ENCODE measurements around the gene LSM14A.

The LSM14A gene

GRCh38 chr19:34187011-34187410, 14.7 kb downstream of the LSM14A start:
- TF ChIP-seq GABPA (IDR thresholded peaks at IDR 0.05; ENCODE audit: low read depth) (no peak), SPI1 (IDR thresholded peaks at IDR 0.05; ENCODE audit: borderline replicate concordance, low read depth) (no peak), POLR2AphosphoS5 (IDR thresholded peaks at IDR 0.05; ENCODE audit: low read depth) (no peak)
- TF ChIP-seq, protein P1, sequence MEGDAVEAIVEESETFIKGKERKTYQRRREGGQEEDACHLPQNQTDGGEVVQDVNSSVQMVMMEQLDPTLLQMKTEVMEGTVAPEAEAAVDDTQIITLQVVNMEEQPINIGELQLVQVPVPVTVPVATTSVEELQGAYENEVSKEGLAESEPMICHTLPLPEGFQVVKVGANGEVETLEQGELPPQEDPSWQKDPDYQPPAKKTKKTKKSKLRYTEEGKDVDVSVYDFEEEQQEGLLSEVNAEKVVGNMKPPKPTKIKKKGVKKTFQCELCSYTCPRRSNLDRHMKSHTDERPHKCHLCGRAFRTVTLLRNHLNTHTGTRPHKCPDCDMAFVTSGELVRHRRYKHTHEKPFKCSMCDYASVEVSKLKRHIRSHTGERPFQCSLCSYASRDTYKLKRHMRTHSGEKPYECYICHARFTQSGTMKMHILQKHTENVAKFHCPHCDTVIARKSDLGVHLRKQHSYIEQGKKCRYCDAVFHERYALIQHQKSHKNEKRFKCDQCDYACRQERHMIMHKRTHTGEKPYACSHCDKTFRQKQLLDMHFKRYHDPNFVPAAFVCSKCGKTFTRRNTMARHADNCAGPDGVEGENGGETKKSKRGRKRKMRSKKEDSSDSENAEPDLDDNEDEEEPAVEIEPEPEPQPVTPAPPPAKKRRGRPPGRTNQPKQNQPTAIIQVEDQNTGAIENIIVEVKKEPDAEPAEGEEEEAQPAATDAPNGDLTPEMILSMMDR (IDR thresholded peaks at IDR 0.05; ENCODE audit: insufficient read depth, low read length), result no peak
- TF ChIP-seq, protein P2, sequence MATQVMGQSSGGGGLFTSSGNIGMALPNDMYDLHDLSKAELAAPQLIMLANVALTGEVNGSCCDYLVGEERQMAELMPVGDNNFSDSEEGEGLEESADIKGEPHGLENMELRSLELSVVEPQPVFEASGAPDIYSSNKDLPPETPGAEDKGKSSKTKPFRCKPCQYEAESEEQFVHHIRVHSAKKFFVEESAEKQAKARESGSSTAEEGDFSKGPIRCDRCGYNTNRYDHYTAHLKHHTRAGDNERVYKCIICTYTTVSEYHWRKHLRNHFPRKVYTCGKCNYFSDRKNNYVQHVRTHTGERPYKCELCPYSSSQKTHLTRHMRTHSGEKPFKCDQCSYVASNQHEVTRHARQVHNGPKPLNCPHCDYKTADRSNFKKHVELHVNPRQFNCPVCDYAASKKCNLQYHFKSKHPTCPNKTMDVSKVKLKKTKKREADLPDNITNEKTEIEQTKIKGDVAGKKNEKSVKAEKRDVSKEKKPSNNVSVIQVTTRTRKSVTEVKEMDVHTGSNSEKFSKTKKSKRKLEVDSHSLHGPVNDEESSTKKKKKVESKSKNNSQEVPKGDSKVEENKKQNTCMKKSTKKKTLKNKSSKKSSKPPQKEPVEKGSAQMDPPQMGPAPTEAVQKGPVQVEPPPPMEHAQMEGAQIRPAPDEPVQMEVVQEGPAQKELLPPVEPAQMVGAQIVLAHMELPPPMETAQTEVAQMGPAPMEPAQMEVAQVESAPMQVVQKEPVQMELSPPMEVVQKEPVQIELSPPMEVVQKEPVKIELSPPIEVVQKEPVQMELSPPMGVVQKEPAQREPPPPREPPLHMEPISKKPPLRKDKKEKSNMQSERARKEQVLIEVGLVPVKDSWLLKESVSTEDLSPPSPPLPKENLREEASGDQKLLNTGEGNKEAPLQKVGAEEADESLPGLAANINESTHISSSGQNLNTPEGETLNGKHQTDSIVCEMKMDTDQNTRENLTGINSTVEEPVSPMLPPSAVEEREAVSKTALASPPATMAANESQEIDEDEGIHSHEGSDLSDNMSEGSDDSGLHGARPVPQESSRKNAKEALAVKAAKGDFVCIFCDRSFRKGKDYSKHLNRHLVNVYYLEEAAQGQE (IDR thresholded peaks at IDR 0.05; ENCODE audit: insufficient replicate concordance, low read depth), result no peak
- DNase-seq (ENCODE audit: low read depth in 1 of 2, low spot score in 1 of 2), result no peak
- Histone ChIP-seq H3K27ac (replicated peaks) (no peak overlapping the region), H3K4me3 (replicated peaks; ENCODE audit: insufficient read depth, low read length) (no peak overlapping the region), H3K27me3 (ENCODE audit: insufficient read depth, poor library complexity, severe bottlenecking) (no peaks in the 10 kb centered on the region)

DNA sequence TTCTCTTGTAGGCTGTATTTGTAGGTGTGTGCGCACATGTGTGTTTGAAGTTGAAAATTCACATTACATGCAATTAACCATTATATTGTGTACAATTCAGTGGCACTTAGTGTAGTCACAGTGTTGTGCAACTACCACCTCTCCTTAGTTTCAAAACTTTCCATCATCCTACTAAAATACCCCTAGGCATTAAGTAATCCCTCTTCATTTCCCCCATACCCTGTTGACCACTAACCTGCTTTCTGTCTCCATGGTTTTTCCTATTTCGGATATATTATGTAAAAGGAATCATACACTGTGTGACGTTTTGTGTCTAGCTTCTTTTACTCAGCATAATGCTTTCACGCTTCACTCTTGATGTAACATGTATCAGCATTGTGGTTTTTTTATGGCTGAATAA, 16.1 kb downstream of the LSM14A start:
- DNase-seq (ENCODE audit: low read depth in 1 of 2, low spot score in 1 of 2), result peak in 1 of 2 experiments; percentile 20
- Histone ChIP-seq H3K27ac (replicated peaks) (no peak overlapping the region), H3K27me3 (ENCODE audit: insufficient read depth, poor library complexity, severe bottlenecking) (no peaks in the 10 kb centered on the region), H3K4me3 (replicated peaks; ENCODE audit: insufficient read depth, low read length) (no peak overlapping the region)
- TF ChIP-seq, protein P1 (IDR thresholded peaks at IDR 0.05; ENCODE audit: insufficient read depth, low read length), result no peak
- TF ChIP-seq SPI1 (IDR thresholded peaks at IDR 0.05; ENCODE audit: borderline replicate concordance, low read depth), result no peak
- TF ChIP-seq, protein P2 (IDR thresholded peaks at IDR 0.05; ENCODE audit: insufficient replicate concordance, low read depth), result no peak
- TF ChIP-seq POLR2AphosphoS5 (IDR thresholded peaks at IDR 0.05; ENCODE audit: low read depth), result no peak
- no peak for TF ChIP-seq GABPA (IDR thresholded peaks at IDR 0.05; ENCODE audit: low read depth)

GRCh38 chr19:34189199-34189916, 17.1 kb downstream of the LSM14A start:
- H3K27me3 ChIP-seq (ENCODE audit: insufficient read depth, poor library complexity, severe bottlenecking), result no peaks in the 10 kb centered on the region
- no peak overlapping the region for H3K4me3 ChIP-seq (replicated peaks; ENCODE audit: insufficient read depth, low read length)
- DNase-seq (ENCODE audit: low read depth in 1 of 2, low spot score in 1 of 2), result no peak
- H3K27ac ChIP-seq (replicated peaks), result no peak overlapping the region
- no peak for TF ChIP-seq GABPA (IDR thresholded peaks at IDR 0.05; ENCODE audit: low read depth)
- no peak for TF ChIP-seq SPI1 (IDR thresholded peaks at IDR 0.05; ENCODE audit: borderline replicate concordance, low read depth)
- TF ChIP-seq, protein P1 (IDR thresholded peaks at IDR 0.05; ENCODE audit: insufficient read depth, low read length), result no peak
- TF ChIP-seq POLR2AphosphoS5 (IDR thresholded peaks at IDR 0.05; ENCODE audit: low read depth), result no peak
- TF ChIP-seq, protein P2 (IDR thresholded peaks at IDR 0.05; ENCODE audit: insufficient replicate concordance, low read depth), result no peak
